Activated CD4-positive, alpha-beta T cell treated with anti-CD3 and anti-CD28 coated beads, Interleukin-2, amount 50 U/mL, for 16 hours (primary cell): Measurements from ENCODE around the gene ZFP62.
A peak's percentile ranks its signal among the peaks of the same experiment; 100 is the strongest.

Experiments
- DNase-seq: peaks from one replicate; pipeline ENCODE4 v3.0.0-alpha.2; 2020

Gene ZFP62

GRCh38 chr5:180866985-180867384 lies 5.9 kb upstream of the ZFP62 start:
- DNase-seq: no peak

GRCh38 chr5:180865981-180866695 lies 5.1 kb upstream of the ZFP62 start:
- no peak for DNase-seq

- no peak for DNase-seq
These were observed 1.6 kb upstream of the ZFP62 start for GRCh38 chr5:180862645-180863044.

- DNase-seq: peak; percentile 63
These were observed 696 bp downstream of the ZFP62 start for GRCh38 chr5:180860273-180860886.

- DNase-seq: no peak
These were observed 2.5 kb downstream of the ZFP62 start for GRCh38 chr5:180858586-180858985.

GRCh38 chr5:180853848-180854176 lies 7.3 kb downstream of the ZFP62 start:
- no peak for DNase-seq

- DNase-seq: no peak
These were observed 7.8 kb downstream of the ZFP62 start for GRCh38 chr5:180853121-180853847.

- DNase-seq: no peak
These were observed 8.6 kb downstream of the ZFP62 start for GRCh38 chr5:180852495-180852894.

- no peak for DNase-seq
These were observed 10.5 kb downstream of the ZFP62 start for GRCh38 chr5:180850434-180851078.

- no peak for DNase-seq
These were observed 11.2 kb downstream of the ZFP62 start for GRCh38 chr5:180849827-180850226.

GRCh38 chr5:180848878-180849277 lies 12.2 kb downstream of the ZFP62 start:
- DNase-seq: no peak

GRCh38 chr5:180848265-180848664 lies 12.8 kb downstream of the ZFP62 start:
- no peak for DNase-seq

GRCh38 chr5:180847026-180847425 lies 14.1 kb downstream of the ZFP62 start:
- no peak for DNase-seq

GRCh38 chr5:180844858-180845257 lies 16.2 kb downstream of the ZFP62 start:
- DNase-seq: no peak

- DNase-seq: no peak
These were observed 16.6 kb downstream of the ZFP62 start for GRCh38 chr5:180844432-180844831.

GRCh38 chr5:180839935-180840334 lies 21.1 kb downstream of the ZFP62 start:
- no peak for DNase-seq

GRCh38 chr5:180839227-180839626 lies 21.8 kb downstream of the ZFP62 start:
- no peak for DNase-seq

- DNase-seq: no peak
These were observed 23.6 kb downstream of the ZFP62 start for GRCh38 chr5:180837478-180837877.

- DNase-seq: peak; percentile 71
These were observed 28.4 kb downstream of the ZFP62 start for GRCh38 chr5:180832638-180833068.

- peak; percentile 83 for DNase-seq
These were observed 29.7 kb downstream of the ZFP62 start for GRCh38 chr5:180831139-180832093.

GRCh38 chr5:180830253-180831138 lies 30.6 kb downstream of the ZFP62 start:
- DNase-seq: peak; percentile 60
